Measurements from ENCODE around the gene TMEM171. TPM values are rescaled to one million over a fixed set of nuclear protein-coding genes. Genes with fewer than 3 reads are reported as not detected.

Gene TMEM171
- total RNA-seq, 2 experiments from 2014 or later: not detected

- Histone ChIP-seq H3K9me3 (ENCODE audit: control insufficient read depth in 1 of 2, insufficient read depth in 1 of 2, low read length in 2 of 2) (no peaks in the 10 kb centered on the region), H3K4me3 (ENCODE audit: low read length) (no peak within 1 kb of the TSS), H3K4me1 (ENCODE audit: insufficient read depth, low read length) (no peaks in the 10 kb centered on the region), H3K27ac (ENCODE audit: low read depth in 1 of 2, low read length in 2 of 2) (no peak within 1 kb of the TSS), H3K27me3 (ENCODE audit: control insufficient read depth in 1 of 2, insufficient read depth in 2 of 2, low read length in 2 of 2) (peaks cover 44 to 54% of the 10 kb centered on the region in 2 experiments), H3K36me3 (ENCODE audit: insufficient read depth, low read length) (no peaks in the 10 kb centered on the region)
- no peaks in the 10 kb centered on the region for H3K4me1 Mint-ChIP-seq (ENCODE audit: low read depth)
- ChIA-PET CTCF (no interaction called here), POLR2A (no interaction called here)
- no peaks in the 10 kb centered on the region for H3K9me3 Mint-ChIP-seq
- intact Hi-C loops (cut with DNase I, micrococcal nuclease): no loop called here
- TF ChIP-seq CTCF (IDR thresholded peaks at IDR 0.05): no peak
- ATAC-seq (ENCODE audit: poor library complexity) (no peak), DNase-seq (no peak)
- no peak within 1 kb of the TSS for H3K27ac Mint-ChIP-seq
- peaks cover 99% of the 10 kb centered on the region for H3K27me3 Mint-ChIP-seq
- H3K36me3 Mint-ChIP-seq (ENCODE audit: low read depth): no peaks in the 10 kb centered on the region
- no peak within 1 kb of the TSS for H3K4me3 Mint-ChIP-seq
Observed at GRCh38 chr5:73172951-73173350, 52.6 kb downstream of the TMEM171 start, which contains the start of gene TMEM174. TSS of gene TMEM174 (plus strand) at chr5:73173193. CDS start at chr5:73173244, 51 bp downstream.

GRCh38 chr5:73174100-73174815, 53.9 kb downstream of the TMEM171 start:
- ChIA-PET POLR2A (no interaction called here), CTCF (interaction anchor here (0.6 kb wide), 1 partner anchor 91 kb away, joined by 3 read pairs; no protein-coding TSS in a partner anchor)
- H3K4me1 Mint-ChIP-seq (ENCODE audit: low read depth): no peaks in the 10 kb centered on the region
- Histone ChIP-seq H3K36me3 (ENCODE audit: insufficient read depth, low read length) (no peaks in the 10 kb centered on the region), H3K4me3 (ENCODE audit: low read length) (no peak overlapping the region), H3K27me3 (ENCODE audit: control insufficient read depth in 1 of 2, insufficient read depth in 2 of 2, low read length in 2 of 2) (peaks cover 53 to 56% of the 10 kb centered on the region in 2 experiments), H3K9me3 (ENCODE audit: control insufficient read depth in 1 of 2, insufficient read depth in 1 of 2, low read length in 2 of 2) (no peaks in the 10 kb centered on the region), H3K27ac (ENCODE audit: low read depth in 1 of 2, low read length in 2 of 2) (no peak overlapping the region), H3K4me1 (ENCODE audit: insufficient read depth, low read length) (no peaks in the 10 kb centered on the region)
- DNase-seq (no peak), ATAC-seq (ENCODE audit: poor library complexity) (no peak)
- intact Hi-C loops (cut with DNase I, micrococcal nuclease): no loop called here
- TF ChIP-seq CTCF (IDR thresholded peaks at IDR 0.05): no peak
- H3K36me3 Mint-ChIP-seq (ENCODE audit: low read depth): no peaks in the 10 kb centered on the region
- H3K27ac Mint-ChIP-seq: no peak overlapping the region
- H3K4me3 Mint-ChIP-seq: no peak overlapping the region
- peaks cover 99% of the 10 kb centered on the region for H3K27me3 Mint-ChIP-seq
- H3K9me3 Mint-ChIP-seq: no peaks in the 10 kb centered on the region

GRCh38 chr5:73176250-73176649, 55.9 kb downstream of the TMEM171 start:
- ChIA-PET POLR2A (no interaction called here), CTCF (no interaction called here)
- no peak overlapping the region for H3K4me3 ChIP-seq (ENCODE audit: low read length)
- no peak overlapping the region for H3K4me3 Mint-ChIP-seq
- H3K27ac ChIP-seq (ENCODE audit: low read depth in 1 of 2, low read length in 2 of 2): no peak overlapping the region
- no peak for TF ChIP-seq CTCF (IDR thresholded peaks at IDR 0.05)
- DNase-seq: no peak
- no peaks in the 10 kb centered on the region for H3K4me1 Mint-ChIP-seq (ENCODE audit: low read depth)
- H3K36me3 Mint-ChIP-seq (ENCODE audit: low read depth): no peaks in the 10 kb centered on the region
- no peaks in the 10 kb centered on the region for H3K9me3 Mint-ChIP-seq
- H3K9me3 ChIP-seq (ENCODE audit: control insufficient read depth in 1 of 2, insufficient read depth in 1 of 2, low read length in 2 of 2): no peaks in the 10 kb centered on the region
- no peaks in the 10 kb centered on the region for H3K4me1 ChIP-seq (ENCODE audit: insufficient read depth, low read length)
- H3K27ac Mint-ChIP-seq: no peak overlapping the region
- no peaks in the 10 kb centered on the region for H3K36me3 ChIP-seq (ENCODE audit: insufficient read depth, low read length)
- H3K27me3 ChIP-seq (ENCODE audit: control insufficient read depth in 1 of 2, insufficient read depth in 2 of 2, low read length in 2 of 2): peaks cover 48 to 66% of the 10 kb centered on the region in 2 experiments
- no peak for ATAC-seq (ENCODE audit: poor library complexity)
- H3K27me3 Mint-ChIP-seq: peaks cover 97% of the 10 kb centered on the region
- intact Hi-C loops (cut with DNase I, micrococcal nuclease): no loop called here

Measured in CD4-positive, alpha-beta T cell (primary cell).